Pancreas (tissue), 10 donors: ENCODE results near the gene ANKRD23. TPM values are rescaled to one million over a fixed set of nuclear protein-coding genes. Genes with fewer than 3 reads are reported as not detected.
"Not testable (repeated sequence)": the region's sequence is repeated elsewhere in the genome, so short reads cannot be mapped to it uniquely, and the experiment has no call there.

Experiments used
- ATAC-seq, 4 donors: fragments of 200-7000 bp; cut with Tn5 transposase; one replicate each; pipeline versions ENCODE4 v1.8.0 to v1.9.1; 2020; ENCODE audit warnings: mild to moderate bottlenecking in 4 of 4, moderate library complexity in 4 of 4
- DNase-seq, 6 donors: peaks; one replicate each; pipeline ENCODE4 v3.0.0-alpha.2; 2020
- FAIRE-seq: peaks from 2 replicates; lab custom pipeline; 2012; peaks lifted over from hg19 to GRCh38; lab: Jason Lieb, UNC
- H3K27ac ChIP-seq, 4 donors: fragments of 200-600 bp; sonication (generic); 1 replicate in 3 of 4; 2 replicates in 1 of 4; pipeline versions ENCODE4 v1.5.0 to v1.8.0; 2020
- H3K27me3 ChIP-seq, 4 donors: fragments of 200-600 bp; one replicate each; pipeline ENCODE4 v1.8.0; 2021
- H3K36me3 ChIP-seq, 3 donors: fragments of 200-600 bp; sonication (generic) in 1 of 3; one replicate each; pipeline versions ENCODE4 v1.5.0 to v1.8.0; 2020 to 2021
- H3K4me1 ChIP-seq, 3 donors: fragments of 200-600 bp; one replicate each; pipeline ENCODE4 v1.8.0; 2021
- H3K4me3 ChIP-seq, 4 donors: fragments of 200-600 bp; sonication (generic) in 2 of 4; one replicate each; pipeline versions ENCODE4 v1.5.0 to v1.8.0; 2020 to 2021
- H3K9me3 ChIP-seq, 4 donors: fragments of 200-600 bp; one replicate each; pipeline ENCODE4 v1.8.0; 2021
- WGBS, 2 donors: extraction: QIAGEN DNeasy Blood & Tissue Kit; methylation state at CpG; one replicate each; pipeline ENCODE4 v1.1.7; 2013; 5-methylcytosine and 5-hydroxymethylcytosine counted together
- intact Hi-C, 3 donors: fragments of 100-400 bp; cut with DNase I; formaldehyde crosslinking; loops; one replicate each; pipeline versions ENCODE4 v1.11.1 to v1.14.2; 2022
- polyA plus RNA-seq, 2 donors: library from polyadenylated mRNA; stranded (reverse); fragments of 200-250 nt; gene quantifications; one replicate each; pipeline ENCODE4 v1.2.3, GENCODE V29; 2013
- total RNA-seq, 6 donors: library from RNA; stranded (reverse); fragmentation: NEBNext Ultra II Directional in 4 of 6; extraction: Animal tissue kit (Norgen Biotek cat#: 25700) in 4 of 6; gene quantifications; one replicate each; pipeline versions ENCODE4 v1.2.1 to v1.2.4, GENCODE V29; 2021 to 2023
- TF ChIP-seq, protein P1 (sequence below), 4 donors: fragments of 200-600 bp; sonication (generic) in 3 of 4; IDR thresholded peaks; one replicate each; pipeline versions ENCODE4 v1.5.0 to v1.8.0; 2021; ENCODE audit warnings: antibody characterized with exemption in 4 of 4
- donor health status: healthy with polysubstance abuse.
- donor health status: DM: no; HTN: no; CAD: no; lungs with moderate emphysema.
- donor health status: DM: no; HTN: no; CAD: no.
- donor health status: control.
- donor health status: control.
- donor health status: Bipolar disorder and iron deficiency.
- donor health status: DM: yes; HTN: yes; CAD: no.
- donor health status: DM: no; HTN: no; CAD: no.
- donor health status: DM: no; HTN: no; CAD: no.
- donor health status: DM: yes; HTN: yes; CAD: no.

ANKRD23 gene
- total and polyA plus RNA-seq, 8 donors, result 0.95 to 10.9 (median 2.9) TPM

DNA sequence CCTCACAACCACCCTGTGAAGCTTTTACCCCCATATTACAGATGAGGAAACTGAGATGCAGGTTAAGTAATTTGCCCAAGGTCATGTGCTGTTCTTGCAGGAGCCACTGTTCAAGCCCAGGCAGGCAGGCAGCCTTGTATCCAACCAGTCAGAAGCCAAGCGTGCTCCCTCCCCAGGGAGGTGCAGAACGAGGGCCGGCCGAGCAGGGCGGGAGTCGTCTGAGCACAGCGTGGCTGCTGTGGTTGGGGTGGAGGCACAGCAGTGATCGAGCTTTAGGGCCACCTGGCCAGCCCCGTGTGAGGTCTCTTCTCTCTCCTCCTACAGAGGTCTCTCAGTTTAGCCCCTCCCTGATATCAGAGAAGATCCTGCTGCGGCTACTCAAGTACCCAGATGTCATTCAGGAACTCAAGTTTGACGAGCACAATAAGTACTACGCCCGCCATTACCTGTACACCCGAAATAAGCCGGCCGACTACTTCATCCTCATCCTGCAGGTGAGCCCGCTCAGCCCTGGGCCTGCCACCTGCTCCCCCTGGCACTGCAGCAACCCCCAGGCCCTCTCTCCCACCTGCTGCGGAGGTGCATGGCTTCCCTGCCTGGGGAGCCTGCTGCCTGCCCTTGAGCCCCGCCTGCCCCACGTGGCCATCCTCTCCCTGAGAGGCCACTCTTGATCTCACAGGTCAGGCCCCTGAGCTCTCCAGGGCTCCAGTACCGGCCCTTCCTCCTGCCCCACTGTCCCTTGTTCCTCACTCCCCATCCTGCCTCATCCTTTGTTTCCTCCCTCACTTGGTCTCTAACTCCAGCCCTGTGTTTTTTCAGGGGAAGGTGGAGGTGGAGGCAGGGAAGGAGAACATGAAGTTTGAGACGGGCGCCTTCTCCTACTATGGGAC is 44.8 kb downstream of the ANKRD23 start:
- no peak overlapping the region for H3K4me3 ChIP-seq
- WGBS, 2 donors, result 89 to 90% methylated on average over 23 of the region's 23 CpGs
- H3K9me3 ChIP-seq, result no peaks in the 10 kb centered on the region
- DNase-seq (no peak), ATAC-seq (no peak), FAIRE-seq (no peak)
- TF ChIP-seq, protein P1, sequence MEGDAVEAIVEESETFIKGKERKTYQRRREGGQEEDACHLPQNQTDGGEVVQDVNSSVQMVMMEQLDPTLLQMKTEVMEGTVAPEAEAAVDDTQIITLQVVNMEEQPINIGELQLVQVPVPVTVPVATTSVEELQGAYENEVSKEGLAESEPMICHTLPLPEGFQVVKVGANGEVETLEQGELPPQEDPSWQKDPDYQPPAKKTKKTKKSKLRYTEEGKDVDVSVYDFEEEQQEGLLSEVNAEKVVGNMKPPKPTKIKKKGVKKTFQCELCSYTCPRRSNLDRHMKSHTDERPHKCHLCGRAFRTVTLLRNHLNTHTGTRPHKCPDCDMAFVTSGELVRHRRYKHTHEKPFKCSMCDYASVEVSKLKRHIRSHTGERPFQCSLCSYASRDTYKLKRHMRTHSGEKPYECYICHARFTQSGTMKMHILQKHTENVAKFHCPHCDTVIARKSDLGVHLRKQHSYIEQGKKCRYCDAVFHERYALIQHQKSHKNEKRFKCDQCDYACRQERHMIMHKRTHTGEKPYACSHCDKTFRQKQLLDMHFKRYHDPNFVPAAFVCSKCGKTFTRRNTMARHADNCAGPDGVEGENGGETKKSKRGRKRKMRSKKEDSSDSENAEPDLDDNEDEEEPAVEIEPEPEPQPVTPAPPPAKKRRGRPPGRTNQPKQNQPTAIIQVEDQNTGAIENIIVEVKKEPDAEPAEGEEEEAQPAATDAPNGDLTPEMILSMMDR (IDR thresholded peaks at IDR 0.05), result no peak
- no peaks in the 10 kb centered on the region for H3K27me3 ChIP-seq
- intact Hi-C loops, result loop anchor here in 1 of 3 donors (5.0 kb wide), 1 partner anchor 247 kb away; no protein-coding TSS in a partner anchor
- no peaks in the 10 kb centered on the region for H3K4me1 ChIP-seq
- no peak overlapping the region for H3K27ac ChIP-seq
- no peaks in the 10 kb centered on the region for H3K36me3 ChIP-seq

DNA sequence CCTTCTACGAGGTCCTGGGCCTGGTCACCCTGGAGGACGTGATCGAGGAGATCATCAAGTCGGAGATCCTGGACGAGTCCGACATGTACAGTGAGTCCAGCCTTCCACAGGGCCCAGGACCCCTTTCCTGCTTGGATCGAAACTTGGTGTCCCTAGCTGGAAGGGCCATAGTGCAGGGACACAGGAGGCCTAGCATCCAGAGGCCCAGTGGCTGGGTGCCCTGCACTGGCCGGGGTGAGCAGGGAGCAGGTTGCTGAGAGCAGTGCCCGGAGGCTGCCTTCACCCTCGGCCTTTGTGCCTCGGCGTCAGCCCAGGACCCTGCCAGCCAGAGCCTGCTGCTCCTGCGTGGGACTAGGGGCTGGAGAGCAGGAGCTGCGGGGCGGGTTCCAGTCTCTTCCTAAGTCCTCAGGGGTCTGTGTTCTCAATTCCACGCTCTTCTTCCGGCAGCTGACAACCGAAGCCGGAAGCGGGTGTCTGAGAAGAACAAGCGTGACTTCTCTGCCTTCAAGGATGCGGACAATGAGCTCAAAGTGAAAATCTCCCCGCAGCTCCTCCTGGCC is 46.7 kb downstream of the ANKRD23 start:
- TF ChIP-seq, protein P1 (IDR thresholded peaks at IDR 0.05), result no peak
- Histone ChIP-seq H3K27me3 (no peaks in the 10 kb centered on the region), H3K4me3 (no peak overlapping the region), H3K4me1 (no peaks in the 10 kb centered on the region), H3K9me3 (no peaks in the 10 kb centered on the region), H3K36me3 (no peaks in the 10 kb centered on the region), H3K27ac (no peak overlapping the region)
- intact Hi-C loops, result loop anchor here in 1 of 3 donors (5.0 kb wide), 1 partner anchor 245 kb away; no protein-coding TSS in a partner anchor
- 94 to 95% methylated on average over 23 of the region's 23 CpGs for WGBS, 2 donors
- ATAC-seq (no peak), DNase-seq (no peak), FAIRE-seq (no peak)

DNA sequence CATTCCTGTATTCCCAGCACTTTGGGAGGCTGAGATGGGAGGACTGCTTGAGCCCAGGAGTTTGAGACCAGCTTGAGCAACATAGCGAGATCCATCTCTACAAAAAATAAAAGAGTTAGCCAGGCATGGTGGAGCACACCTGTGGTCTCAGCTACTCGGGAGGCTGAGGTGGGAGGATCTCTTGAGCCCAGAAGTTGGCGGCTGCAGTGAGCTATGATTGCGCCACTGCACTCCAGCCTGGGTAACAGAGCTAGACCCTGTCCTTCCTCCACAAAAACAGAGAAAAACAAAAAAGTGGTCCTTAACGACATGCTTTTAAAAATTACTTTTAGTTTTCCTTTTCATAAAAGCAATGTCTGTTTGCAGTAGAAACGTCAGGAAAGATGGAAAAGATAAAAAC is 47.3 kb downstream of the ANKRD23 start:
- not testable (repeated sequence) for H3K9me3 ChIP-seq, H3K4me1 ChIP-seq, DNase-seq, H3K4me3 ChIP-seq, H3K36me3 ChIP-seq, H3K27me3 ChIP-seq, H3K27ac ChIP-seq, FAIRE-seq, ATAC-seq
- intact Hi-C loops, result loop anchor here in 1 of 3 donors (5.0 kb wide), 1 partner anchor 244 kb away; no protein-coding TSS in a partner anchor
- 90% methylated on average over 6 of the region's 6 CpGs for WGBS, 2 donors

DNA sequence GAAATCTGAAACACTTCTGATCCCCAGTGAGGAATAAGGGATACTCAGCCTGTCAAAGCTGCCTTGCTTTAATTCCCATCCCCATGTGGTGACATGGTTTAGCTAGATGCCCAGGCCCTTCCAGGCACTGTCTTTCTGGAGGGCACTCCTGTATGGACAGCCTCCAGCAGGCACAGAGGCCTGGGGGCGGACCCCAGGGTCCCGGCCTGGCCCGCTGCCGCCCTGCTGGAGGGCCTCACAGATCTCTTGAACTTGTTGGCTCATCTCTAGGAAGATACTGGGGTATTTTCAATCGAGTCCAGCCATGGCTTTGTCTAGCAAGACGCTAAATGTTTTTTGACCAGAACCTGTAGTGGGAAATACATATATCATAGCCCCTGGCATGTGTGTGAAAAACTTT is 48.7 kb downstream of the ANKRD23 start:
- no peaks in the 10 kb centered on the region for H3K27me3 ChIP-seq
- ATAC-seq, result no peak
- intact Hi-C loops, result loop anchor here in 1 of 3 donors (5.0 kb wide), 1 partner anchor 243 kb away; no protein-coding TSS in a partner anchor
- DNase-seq, result no peak
- no peaks in the 10 kb centered on the region for H3K4me1 ChIP-seq
- H3K36me3 ChIP-seq, result no peaks in the 10 kb centered on the region
- no peak overlapping the region for H3K4me3 ChIP-seq
- H3K9me3 ChIP-seq, result no peaks in the 10 kb centered on the region
- H3K27ac ChIP-seq, result no peak overlapping the region
- no peak for FAIRE-seq
- TF ChIP-seq, protein P1 (IDR thresholded peaks at IDR 0.05), result no peak
- WGBS, 2 donors, result 94% methylated on average over 6 of the region's 6 CpGs
